ENCODE measurements around the gene KIR2DL1. TPM values are rescaled to one million over a fixed set of nuclear protein-coding genes. Genes with fewer than 3 reads are reported as not detected.
"Not testable (repeated sequence)": the region's sequence is repeated elsewhere in the genome, so short reads cannot be mapped to it uniquely, and the experiment has no call there.

The KIR2DL1 gene
- total and polyA plus RNA-seq, 2 of the 4 experiments (the other 2 are of a cell fraction) = not detected

- dilution Hi-C loops (cut with HindIII; ENCODE audit: low sequenced_read_pairs, unreplicated experiment) = no loop called here
- no peak overlapping the region for H3K4me2 ChIP-seq (ENCODE audit: low read depth, low read length)
- no peak overlapping the region for H2AFZ ChIP-seq (replicated peaks; ENCODE audit: low read length, poor library complexity)
- no peak overlapping the region for H3K56ac ChIP-seq (ENCODE audit: extremely low read depth, insufficient read depth, low read length)
- H3K27ac ChIP-seq (ENCODE audit: insufficient read depth, low read length) = no peak overlapping the region
- ATAC-seq (ENCODE audit: low read depth) (no peak), DNase-seq (no peak)
- no peak overlapping the region for H3K9ac ChIP-seq (ENCODE audit: low read depth, low read length)
- H3K27me3 ChIP-seq (ENCODE audit: control insufficient read depth, insufficient read depth, low read length) = no peaks in the 10 kb centered on the region
- no peak overlapping the region for H2BK120ac ChIP-seq (ENCODE audit: low read depth, low read length)
- intact Hi-C loops (cut with micrococcal nuclease) = no loop called here
- H3K36me3 ChIP-seq (ENCODE audit: control insufficient read depth, insufficient read depth, low read length) = no peaks in the 10 kb centered on the region
- no peaks in the 10 kb centered on the region for H3K9me1 ChIP-seq (ENCODE audit: insufficient read depth, low read length)
- no peak overlapping the region for H2BK20ac ChIP-seq (ENCODE audit: low read depth, low read length)
- no peak overlapping the region for H2AK9ac ChIP-seq (replicated peaks; ENCODE audit: low read depth, low read length, poor library complexity)
- POLR2A ChIA-PET (ENCODE audit: unreplicated experiment) = no interaction called here
- no TSS peak for BruUV-seq (replicated peaks)
- no peak overlapping the region for H4K5ac ChIP-seq (ENCODE audit: low read depth, low read length)
- H4K8ac ChIP-seq (ENCODE audit: low read depth in 2 of 2, low read length in 2 of 2) = no peak overlapping the region
- H3K9me3 ChIP-seq (ENCODE audit: control insufficient read depth, insufficient read depth, low read length) = peaks cover 25% of the 10 kb centered on the region
- no peak overlapping the region for H3K4ac ChIP-seq (ENCODE audit: low read depth, low read length)
- no peaks in the 10 kb centered on the region for H3K4me1 ChIP-seq (ENCODE audit: control insufficient read depth, insufficient read depth, low read length)
- H3K4me3 ChIP-seq (ENCODE audit: insufficient read depth, low read depth, low read length) = no peak overlapping the region
- WGBS, 2 experiments (ENCODE audit: extremely low coverage in 2 of 2, insufficient read length in 1 of 2) = 20% methylated on average over 1 of the region's 8 CpGs; no CpG with 5 or more reads in 1 of the 2 experiments
- H2AK5ac ChIP-seq (ENCODE audit: low read depth, low read length) = no peak overlapping the region
- H3K18ac ChIP-seq (ENCODE audit: low read depth, low read length) = no peak overlapping the region
- H2BK15ac ChIP-seq (ENCODE audit: low read depth, low read length) = no peak overlapping the region
- in situ Hi-C loops (cut with MboI; ENCODE audit: low sequenced_read_pairs) = no loop called here
- H4K20me1 ChIP-seq (ENCODE audit: insufficient read depth, low read length) = no peaks in the 10 kb centered on the region
- H3K14ac ChIP-seq (replicated peaks; ENCODE audit: low read depth, low read length) = no peak overlapping the region
- no peak for TF ChIP-seq POLR2A (IDR thresholded peaks at IDR 0.05; ENCODE audit: low read depth, low read length)
- no peak for TF ChIP-seq RAD21 (IDR thresholded peaks at IDR 0.05; ENCODE audit: low read length)
- no peak for TF ChIP-seq BHLHE40 (IDR thresholded peaks at IDR 0.05; ENCODE audit: low read depth, low read length)
- TF ChIP-seq FOS (IDR thresholded peaks at IDR 0.05; ENCODE audit: low read depth, low read length) = no peak
- TF ChIP-seq RCOR1 (IDR thresholded peaks at IDR 0.05; ENCODE audit: insufficient replicate concordance, low read length) = no peak
- TF ChIP-seq CTCF (conservative IDR thresholded peaks at IDR 0.05; ENCODE audit: low read depth, low read length) = no peak
- no peaks in the 10 kb centered on the region for H3K79me1 ChIP-seq (ENCODE audit: low read depth in 1 of 2, low read length in 2 of 2)
- H3K23ac ChIP-seq (ENCODE audit: low read depth, low read length) = no peak overlapping the region
- H2BK5ac ChIP-seq (ENCODE audit: low read depth, low read length, poor library complexity, severe bottlenecking) = no peak overlapping the region
- no peak overlapping the region for H4K91ac ChIP-seq (ENCODE audit: insufficient read depth, low read depth, low read length)
- CTCF ChIA-PET = no interaction called here
These were observed 38.4 kb upstream of the KIR2DL1 start for GRCh38 chr19:54731191-54731590.

- H3K4me2 ChIP-seq (ENCODE audit: low read depth, low read length); H3K4me1 ChIP-seq (ENCODE audit: control insufficient read depth, insufficient read depth, low read length); H3K23ac ChIP-seq (ENCODE audit: low read depth, low read length); H3K9ac ChIP-seq (ENCODE audit: low read depth, low read length); H4K91ac ChIP-seq (ENCODE audit: insufficient read depth, low read depth, low read length); H3K27ac ChIP-seq (ENCODE audit: insufficient read depth, low read length); DNase-seq; H2BK5ac ChIP-seq (ENCODE audit: low read depth, low read length, poor library complexity, severe bottlenecking); H4K20me1 ChIP-seq (ENCODE audit: insufficient read depth, low read length); BruUV-seq (replicated peaks); H3K56ac ChIP-seq (ENCODE audit: extremely low read depth, insufficient read depth, low read length); H3K36me3 ChIP-seq (ENCODE audit: control insufficient read depth, insufficient read depth, low read length); H2BK20ac ChIP-seq (ENCODE audit: low read depth, low read length); in situ Hi-C loops (cut with MboI; ENCODE audit: low sequenced_read_pairs); H2AK5ac ChIP-seq (ENCODE audit: low read depth, low read length); H2BK15ac ChIP-seq (ENCODE audit: low read depth, low read length); H2BK120ac ChIP-seq (ENCODE audit: low read depth, low read length); H4K5ac ChIP-seq (ENCODE audit: low read depth, low read length); H3K4me3 ChIP-seq (ENCODE audit: insufficient read depth, low read depth, low read length); intact Hi-C loops (cut with micrococcal nuclease); H3K9me1 ChIP-seq (ENCODE audit: insufficient read depth, low read length); ATAC-seq (ENCODE audit: low read depth); H2AK9ac ChIP-seq (replicated peaks; ENCODE audit: low read depth, low read length, poor library complexity); H3K18ac ChIP-seq (ENCODE audit: low read depth, low read length); H3K4ac ChIP-seq (ENCODE audit: low read depth, low read length); CTCF ChIA-PET; POLR2A ChIA-PET (ENCODE audit: unreplicated experiment); H2AFZ ChIP-seq (replicated peaks; ENCODE audit: low read length, poor library complexity); H3K79me1 ChIP-seq (ENCODE audit: low read depth in 1 of 2, low read length in 2 of 2); H4K8ac ChIP-seq (ENCODE audit: low read depth in 2 of 2, low read length in 2 of 2); H3K14ac ChIP-seq (replicated peaks; ENCODE audit: low read depth, low read length); dilution Hi-C loops (cut with HindIII; ENCODE audit: low sequenced_read_pairs, unreplicated experiment); H3K27me3 ChIP-seq (ENCODE audit: control insufficient read depth, insufficient read depth, low read length): not testable (repeated sequence)
- 79% methylated on average over 4 of the region's 16 CpGs; no CpG with 5 or more reads in 1 of the 2 experiments for WGBS, 2 experiments (ENCODE audit: extremely low coverage in 2 of 2, insufficient read length in 1 of 2)
- peaks cover 27% of the 10 kb centered on the region for H3K9me3 ChIP-seq (ENCODE audit: control insufficient read depth, insufficient read depth, low read length)
These were observed 31.3 kb upstream of the KIR2DL1 start, which contains the start of gene KIR2DL3 for GRCh38 chr19:54738306-54738705. Gene KIR2DL3, plus strand, starts transcription at chr19:54738513. Its CDS starts 33 bp downstream, at chr19:54738546.

Measured in IMR-90 (cell line).